ENCODE data around the gene EMB. TPM values are rescaled to one million over a fixed set of nuclear protein-coding genes. Genes with fewer than 3 reads are reported as not detected.
A peak's percentile ranks its signal among the peaks of the same experiment; 100 is the strongest.
"Not testable (repeated sequence)": the region's sequence is repeated elsewhere in the genome, so short reads cannot be mapped to it uniquely, and the experiment has no call there.

EMB gene
- total RNA-seq, 6 experiments from 2014 or later = 0.74 to 3.0 (median 2.0) TPM

DNA sequence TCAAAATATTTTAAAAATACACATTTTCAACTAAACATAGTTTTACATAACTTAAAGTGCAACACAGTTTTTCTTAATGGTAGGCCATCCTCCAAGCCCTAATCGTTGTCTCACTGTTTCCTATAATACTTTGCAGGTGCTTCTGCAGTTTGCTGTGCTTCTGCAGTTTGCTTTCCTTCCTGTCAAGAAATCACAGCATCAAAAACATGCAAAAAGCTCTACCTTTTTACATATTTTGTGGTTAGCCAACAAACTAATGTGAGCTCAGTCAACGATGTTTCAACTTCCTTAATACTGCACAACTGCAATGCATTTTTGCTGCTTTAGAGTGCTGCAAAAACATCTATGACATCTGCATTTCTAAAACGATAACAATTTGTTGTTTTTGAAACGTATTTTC is 25.2 kb downstream of the EMB start:
- WGBS (ENCODE audit: insufficient coverage, low coverage, low lambda C conversion rate, missing lambda C conversion rate) = 21% methylated on average over 4 of the region's 4 CpGs
- TF ChIP-seq, protein P1, sequence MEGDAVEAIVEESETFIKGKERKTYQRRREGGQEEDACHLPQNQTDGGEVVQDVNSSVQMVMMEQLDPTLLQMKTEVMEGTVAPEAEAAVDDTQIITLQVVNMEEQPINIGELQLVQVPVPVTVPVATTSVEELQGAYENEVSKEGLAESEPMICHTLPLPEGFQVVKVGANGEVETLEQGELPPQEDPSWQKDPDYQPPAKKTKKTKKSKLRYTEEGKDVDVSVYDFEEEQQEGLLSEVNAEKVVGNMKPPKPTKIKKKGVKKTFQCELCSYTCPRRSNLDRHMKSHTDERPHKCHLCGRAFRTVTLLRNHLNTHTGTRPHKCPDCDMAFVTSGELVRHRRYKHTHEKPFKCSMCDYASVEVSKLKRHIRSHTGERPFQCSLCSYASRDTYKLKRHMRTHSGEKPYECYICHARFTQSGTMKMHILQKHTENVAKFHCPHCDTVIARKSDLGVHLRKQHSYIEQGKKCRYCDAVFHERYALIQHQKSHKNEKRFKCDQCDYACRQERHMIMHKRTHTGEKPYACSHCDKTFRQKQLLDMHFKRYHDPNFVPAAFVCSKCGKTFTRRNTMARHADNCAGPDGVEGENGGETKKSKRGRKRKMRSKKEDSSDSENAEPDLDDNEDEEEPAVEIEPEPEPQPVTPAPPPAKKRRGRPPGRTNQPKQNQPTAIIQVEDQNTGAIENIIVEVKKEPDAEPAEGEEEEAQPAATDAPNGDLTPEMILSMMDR (IDR thresholded peaks at IDR 0.05) = no peak
- no peak for TF ChIP-seq POLR2A (IDR thresholded peaks at IDR 0.05)
- Histone ChIP-seq H3K9me3 (no peaks in the 10 kb centered on the region), H3K27me3 (no peaks in the 10 kb centered on the region), H3K27ac (no peak overlapping the region), H3K4me3 (no peak overlapping the region), H3K4me1 (no peaks in the 10 kb centered on the region), H3K36me3 (no peaks in the 10 kb centered on the region)
- intact Hi-C loops (cut with DNase I) = no loop called here
- DNase-seq (no peak), ATAC-seq (no peak)

DNA sequence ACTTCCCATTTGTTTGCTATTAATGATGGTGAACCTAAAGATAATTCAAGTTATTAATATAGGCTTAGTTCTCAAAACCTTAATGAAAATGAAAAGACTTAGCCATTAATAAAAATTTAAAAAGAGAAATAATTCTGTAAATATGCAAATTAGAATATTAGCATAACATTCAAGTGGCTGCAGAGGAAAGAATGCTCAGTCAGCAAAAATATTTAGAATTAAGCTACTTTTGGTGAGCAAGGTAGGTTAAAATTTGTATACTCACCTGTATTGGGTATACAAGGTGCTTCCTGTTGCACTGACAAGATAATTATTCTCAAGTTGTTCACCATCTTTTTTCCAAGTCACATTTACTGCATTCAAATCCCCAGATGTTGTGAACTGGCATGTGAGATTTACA is 30.2 kb downstream of the EMB start:
- H3K36me3 ChIP-seq; H3K27me3 ChIP-seq; ATAC-seq; intact Hi-C loops (cut with DNase I); H3K4me3 ChIP-seq; H3K27ac ChIP-seq; DNase-seq; H3K9me3 ChIP-seq; H3K4me1 ChIP-seq: not testable (repeated sequence)

DNA sequence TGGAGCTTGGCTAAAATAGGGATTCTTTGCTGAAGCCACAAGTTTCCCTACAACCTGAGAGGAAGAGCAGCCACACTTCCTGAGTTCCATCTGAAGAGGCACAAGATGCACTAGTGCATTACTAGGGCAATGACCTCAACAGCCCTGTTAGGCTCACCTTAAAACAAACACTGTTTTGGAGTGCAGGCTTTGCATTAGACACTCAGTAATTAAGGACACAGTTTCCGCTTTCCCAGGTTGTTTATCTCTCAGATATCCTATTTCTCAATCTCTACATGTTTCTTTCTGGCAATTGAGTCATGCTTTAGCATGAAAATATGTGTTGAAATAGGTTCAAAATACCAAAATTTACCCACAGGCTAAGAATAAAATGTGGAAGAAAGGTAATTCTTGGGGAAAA is 34.2 kb downstream of the EMB start:
- DNase-seq (no peak), ATAC-seq (no peak)
- intact Hi-C loops (cut with DNase I) = no loop called here
- no peaks in the 10 kb centered on the region for H3K4me1 ChIP-seq
- H3K9me3 ChIP-seq = no peaks in the 10 kb centered on the region
- no peaks in the 10 kb centered on the region for H3K36me3 ChIP-seq
- TF ChIP-seq, protein P1 (IDR thresholded peaks at IDR 0.05) = no peak
- TF ChIP-seq POLR2A (IDR thresholded peaks at IDR 0.05) = no peak
- no peak overlapping the region for H3K4me3 ChIP-seq
- no peak overlapping the region for H3K27ac ChIP-seq
- 38% methylated on average over 1 of the region's 1 CpG for WGBS (ENCODE audit: insufficient coverage, low coverage, low lambda C conversion rate, missing lambda C conversion rate)
- no peaks in the 10 kb centered on the region for H3K27me3 ChIP-seq

DNA sequence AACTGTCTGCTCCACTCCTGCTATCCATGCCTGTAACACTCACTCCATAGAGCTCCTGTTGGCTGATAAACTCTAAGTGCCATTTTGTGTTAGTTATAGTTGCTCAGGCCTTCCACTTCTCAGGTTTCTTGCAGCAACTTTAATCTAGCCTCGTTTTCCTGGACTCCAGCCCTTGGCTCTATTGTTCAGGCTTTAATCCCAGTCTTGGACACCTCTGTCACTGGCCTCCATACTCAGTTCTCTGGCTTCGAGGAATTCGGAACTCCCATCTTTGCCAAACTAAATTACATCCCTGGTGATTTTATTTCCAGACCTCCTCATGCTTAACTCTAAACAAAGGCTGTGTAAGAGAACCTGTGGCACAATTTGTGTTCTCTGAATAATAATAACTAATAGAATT is 39.8 kb downstream of the EMB start:
- no peaks in the 10 kb centered on the region for H3K9me3 ChIP-seq
- H3K4me1 ChIP-seq = no peaks in the 10 kb centered on the region
- intact Hi-C loops (cut with DNase I) = no loop called here
- no peaks in the 10 kb centered on the region for H3K27me3 ChIP-seq
- H3K27ac ChIP-seq = no peak overlapping the region
- DNase-seq = no peak
- no peak for TF ChIP-seq POLR2A (IDR thresholded peaks at IDR 0.05)
- 56% methylated on average over 3 of the region's 3 CpGs for WGBS (ENCODE audit: insufficient coverage, low coverage, low lambda C conversion rate, missing lambda C conversion rate)
- no peak overlapping the region for H3K4me3 ChIP-seq
- H3K36me3 ChIP-seq = no peaks in the 10 kb centered on the region
- no peak for ATAC-seq

GRCh38 chr5:50393925-50394609 is 47.0 kb downstream of the EMB start:
- H3K4me3 ChIP-seq; intact Hi-C loops (cut with DNase I); H3K4me1 ChIP-seq; H3K36me3 ChIP-seq; H3K27ac ChIP-seq; ATAC-seq; DNase-seq; H3K9me3 ChIP-seq; H3K27me3 ChIP-seq: not testable (repeated sequence)
- 32% methylated on average over 2 of the region's 2 CpGs for WGBS (ENCODE audit: insufficient coverage, low coverage, low lambda C conversion rate, missing lambda C conversion rate)

GRCh38 chr5:50392289-50392688 is 48.8 kb downstream of the EMB start:
- ATAC-seq; H3K9me3 ChIP-seq; H3K27me3 ChIP-seq; intact Hi-C loops (cut with DNase I); H3K36me3 ChIP-seq; H3K4me1 ChIP-seq; DNase-seq; H3K4me3 ChIP-seq; H3K27ac ChIP-seq: not testable (repeated sequence)
- 63% methylated on average over 3 of the region's 3 CpGs for WGBS (ENCODE audit: insufficient coverage, low coverage, low lambda C conversion rate, missing lambda C conversion rate)

DNA sequence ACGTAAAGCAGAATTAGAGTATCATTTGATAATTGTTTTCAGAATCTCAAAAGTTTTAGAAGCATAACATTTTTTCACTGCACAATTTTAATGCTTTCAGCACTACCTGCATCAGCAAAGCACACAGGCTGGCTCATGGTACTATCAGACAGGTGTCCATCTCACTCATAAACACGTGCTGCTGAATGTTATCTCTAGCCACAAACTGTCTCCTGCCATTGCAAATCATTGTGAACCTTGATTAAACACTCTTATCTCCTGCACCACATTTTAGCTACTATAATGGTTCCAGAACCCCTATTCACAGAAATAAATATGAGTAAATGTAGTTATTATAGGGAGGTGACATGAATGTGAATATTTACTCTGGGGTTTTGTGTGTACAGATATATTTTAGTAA is 56.7 kb downstream of the EMB start:
- ATAC-seq; H3K27me3 ChIP-seq; H3K4me3 ChIP-seq; H3K4me1 ChIP-seq; intact Hi-C loops (cut with DNase I); H3K9me3 ChIP-seq; DNase-seq; H3K27ac ChIP-seq; H3K36me3 ChIP-seq: not testable (repeated sequence)
- WGBS (ENCODE audit: insufficient coverage, low coverage, low lambda C conversion rate, missing lambda C conversion rate) = 26% methylated on average over 2 of the region's 2 CpGs

GRCh38 chr5:50376696-50377095 is 64.4 kb downstream of the EMB start:
- no CpG with 5 or more reads among the region's 11 CpGs for WGBS (ENCODE audit: insufficient coverage, low coverage, low lambda C conversion rate, missing lambda C conversion rate)
- H3K4me1 ChIP-seq; H3K27ac ChIP-seq; ATAC-seq; H3K4me3 ChIP-seq; H3K9me3 ChIP-seq; H3K27me3 ChIP-seq; H3K36me3 ChIP-seq; intact Hi-C loops (cut with DNase I): not testable (repeated sequence)
- peak in 1 of 3 donors; percentile 52 for DNase-seq

DNA sequence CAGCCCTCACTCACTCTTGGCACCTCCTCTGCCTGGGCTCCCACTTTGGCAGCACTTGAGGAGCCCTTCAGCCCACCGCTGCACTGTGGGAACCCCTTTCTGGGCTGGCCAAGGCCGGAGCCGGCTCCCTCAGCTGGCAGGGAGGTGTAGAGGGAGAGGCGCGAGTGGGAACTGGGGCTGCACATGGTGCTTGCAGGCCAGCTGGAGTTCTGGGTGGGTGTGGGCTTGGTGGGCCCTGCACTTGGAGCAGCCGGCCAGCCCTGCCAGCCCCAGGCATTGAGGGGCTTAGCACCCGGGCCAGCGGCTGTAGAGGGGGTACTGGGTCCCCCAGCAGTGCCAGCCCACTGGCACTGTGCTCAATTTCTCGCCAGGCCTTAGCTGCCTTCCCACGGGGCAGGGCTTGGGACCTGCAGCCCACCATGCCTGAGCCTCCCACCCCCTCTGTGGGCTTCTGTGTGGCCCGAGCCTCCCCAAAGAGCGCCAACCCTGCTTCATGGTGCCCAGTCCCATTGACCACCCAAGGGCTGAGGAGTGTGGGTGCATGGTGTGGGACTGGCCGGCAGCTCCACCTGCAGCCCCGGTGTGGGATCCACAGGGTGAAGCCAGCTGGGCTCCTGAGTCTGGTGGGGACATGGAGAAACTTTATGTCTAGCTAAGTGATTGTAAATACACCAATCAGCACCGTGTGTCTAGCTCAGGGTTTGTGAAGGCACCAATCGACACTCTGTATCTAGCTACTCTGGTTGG is 71.6 kb downstream of the EMB start:
- 73% methylated on average over 2 of the region's 16 CpGs for WGBS (ENCODE audit: insufficient coverage, low coverage, low lambda C conversion rate, missing lambda C conversion rate)
- H3K27ac ChIP-seq; intact Hi-C loops (cut with DNase I); ATAC-seq; H3K36me3 ChIP-seq; DNase-seq; H3K27me3 ChIP-seq; H3K4me3 ChIP-seq; H3K9me3 ChIP-seq; H3K4me1 ChIP-seq: not testable (repeated sequence)
